ENCODE measurements around the gene SRRM4.

- no peak for TF ChIP-seq GLIS3 (CRISPR knock-in tag; IDR thresholded peaks at IDR 0.05)
- no peak for TF ChIP-seq RARB (CRISPR knock-in tag; IDR thresholded peaks at IDR 0.05)
- no peak for TF ChIP-seq ZNF8 (CRISPR knock-in tag; IDR thresholded peaks at IDR 0.05)
- TF ChIP-seq ZFP3 (CRISPR knock-in tag; IDR thresholded peaks at IDR 0.05), result no peak
- no peak for TF ChIP-seq ARNTL (CRISPR knock-in tag; IDR thresholded peaks at IDR 0.05; ENCODE audit: borderline replicate concordance, low read depth)
- no peak for TF ChIP-seq ZNF565 (CRISPR knock-in tag; conservative IDR thresholded peaks at IDR 0.05; ENCODE audit: low read depth)
- no peak for TF ChIP-seq CSRNP3 (CRISPR knock-in tag; IDR thresholded peaks at IDR 0.05)
- no peak for TF ChIP-seq ZC3H10 (CRISPR knock-in tag; IDR thresholded peaks at IDR 0.05)
- no peak for TF ChIP-seq PATZ1 (CRISPR knock-in tag; IDR thresholded peaks at IDR 0.05; ENCODE audit: borderline replicate concordance)
Measured at GRCh38 chr12:119159844-119160243, 178.5 kb downstream of the SRRM4 start.

Measured in SK-N-SH treated with all-trans-retinoic acid at 6 μM for 48 hours (cell line).